ENCODE measurements around the gene PRDX3.
"Not testable (repeated sequence)": the region's sequence is repeated elsewhere in the genome, so short reads cannot be mapped to it uniquely, and the experiment has no call there.

The PRDX3 gene

GRCh38 chr10:119205894-119206602, 27.4 kb upstream of the PRDX3 start:
- peak; percentile 67 for DNase-seq

GRCh38 chr10:119203006-119203405, 24.4 kb upstream of the PRDX3 start:
- DNase-seq = no peak

- no peak for DNase-seq
These were observed 22.6 kb upstream of the PRDX3 start for GRCh38 chr10:119201233-119201632.

- DNase-seq = peak; percentile 79
These were observed 20.8 kb upstream of the PRDX3 start for GRCh38 chr10:119199231-119199992.

- DNase-seq = peak; percentile 11
These were observed 19.8 kb upstream of the PRDX3 start for GRCh38 chr10:119198438-119198837.

- DNase-seq = peak; percentile 4
These were observed 19.3 kb upstream of the PRDX3 start for GRCh38 chr10:119197921-119198320.

- no peak for DNase-seq
These were observed 13.3 kb upstream of the PRDX3 start for GRCh38 chr10:119191881-119192280.

- no peak for DNase-seq
These were observed 12.6 kb upstream of the PRDX3 start for GRCh38 chr10:119190954-119191785.

- DNase-seq = no peak
These were observed 11.7 kb upstream of the PRDX3 start for GRCh38 chr10:119190353-119190752.

GRCh38 chr10:119189811-119190282, 11.2 kb upstream of the PRDX3 start:
- DNase-seq = no peak

GRCh38 chr10:119183664-119184412, 5.2 kb upstream of the PRDX3 start:
- DNase-seq = no peak

- DNase-seq = not testable (repeated sequence)
These were observed 2.3 kb upstream of the PRDX3 start for GRCh38 chr10:119180850-119181400.

GRCh38 chr10:119177708-119178371, 772 bp downstream of the PRDX3 start:
- DNase-seq = no peak

- no peak for DNase-seq
These were observed 2.4 kb downstream of the PRDX3 start for GRCh38 chr10:119176166-119176565.

GRCh38 chr10:119174109-119174508, 4.5 kb downstream of the PRDX3 start:
- DNase-seq = no peak

- DNase-seq = no peak
These were observed 11.6 kb downstream of the PRDX3 start for GRCh38 chr10:119167041-119167440.

GRCh38 chr10:119166564-119166963, 12.0 kb downstream of the PRDX3 start:
- DNase-seq = no peak

GRCh38 chr10:119166118-119166500, 12.5 kb downstream of the PRDX3 start:
- DNase-seq = no peak

GRCh38 chr10:119165171-119166117, 13.2 kb downstream of the PRDX3 start, which contains the start of gene SFXN4:
Gene SFXN4 (minus strand): TSS chr10:119165714. CDS start chr10:119165647, 67 bp downstream.
- DNase-seq = peak; percentile 83

- DNase-seq = no peak
These were observed 16.0 kb downstream of the PRDX3 start for GRCh38 chr10:119162452-119163092.

Measured in left hindlimb (tissue), 1 donor.